Ascending aorta (tissue), 2 donors: ENCODE measurements around the gene COMMD9. TPM values are rescaled to one million over a fixed set of nuclear protein-coding genes. Genes with fewer than 3 reads are reported as not detected.

Source experiments
- DNase-seq, 2 donors: peaks; one replicate each; pipeline ENCODE4 v3.0.0-alpha.2; 2019; ENCODE audit warnings: low spot score in 2 of 2
- H3K27ac ChIP-seq, 2 donors: fragments of 200-600 bp; sonication (generic); one replicate each; pipeline ENCODE4 v1.5.1; 2016 to 2017; ENCODE audit warnings: mild to moderate bottlenecking in 1 of 2
- H3K27me3 ChIP-seq: fragments of 200-600 bp; sonication (generic); one replicate; pipeline ENCODE4 v1.5.1; 2017
- H3K36me3 ChIP-seq, 2 donors: fragments of 200-600 bp; sonication (generic); one replicate each; pipeline ENCODE4 v1.5.1; 2016
- H3K4me1 ChIP-seq, 2 donors: fragments of 200-600 bp; sonication (generic); one replicate each; pipeline ENCODE4 v1.5.1; 2016 to 2017; ENCODE audit warnings: mild to moderate bottlenecking in 1 of 2
- H3K4me3 ChIP-seq, 2 donors: fragments of 200-600 bp; sonication (generic); one replicate each; pipeline ENCODE4 v1.5.1; 2016 to 2017; ENCODE audit warnings: mild to moderate bottlenecking in 1 of 2
- H3K9me3 ChIP-seq, 2 donors: fragments of 200-600 bp; sonication (generic); one replicate each; pipeline ENCODE4 v1.5.1; 2016
- intact Hi-C: fragments of 100-400 bp; cut with DNase I; formaldehyde crosslinking; loops from one replicate; pipeline ENCODE4 v1.15.1; 2023
- total RNA-seq: library from RNA; depleted of rRNA; stranded (reverse); fragments of >200 nt; gene quantifications from one replicate; pipeline ENCODE4 v1.1.0, GENCODE V29; 2016
- TF ChIP-seq, protein P1 (sequence below), 3 experiments: fragments of 200-600 bp in 2 of 3; fragments of 450-650 bp in 1 of 3; sonication (generic) in 2 of 3; IDR thresholded peaks; one replicate each; pipeline ENCODE4 v1.5.1; 2016 to 2019; ENCODE audit warnings: antibody characterized with exemption in 3 of 3, mild to moderate bottlenecking in 1 of 3, moderate library complexity in 1 of 3

COMMD9 gene
- total RNA-seq, 1 donor from 2014 or later, result 69.2 TPM

GRCh38 chr11:36313750-36314433 lies 24.7 kb upstream of the COMMD9 start:
- Histone ChIP-seq H3K4me1 (no peaks in the 10 kb centered on the region), H3K36me3 (no peaks in the 10 kb centered on the region), H3K4me3 (no peak overlapping the region), H3K27me3 (no peaks in the 10 kb centered on the region), H3K27ac (no peak overlapping the region), H3K9me3 (no peaks in the 10 kb centered on the region)
- TF ChIP-seq, protein P1, sequence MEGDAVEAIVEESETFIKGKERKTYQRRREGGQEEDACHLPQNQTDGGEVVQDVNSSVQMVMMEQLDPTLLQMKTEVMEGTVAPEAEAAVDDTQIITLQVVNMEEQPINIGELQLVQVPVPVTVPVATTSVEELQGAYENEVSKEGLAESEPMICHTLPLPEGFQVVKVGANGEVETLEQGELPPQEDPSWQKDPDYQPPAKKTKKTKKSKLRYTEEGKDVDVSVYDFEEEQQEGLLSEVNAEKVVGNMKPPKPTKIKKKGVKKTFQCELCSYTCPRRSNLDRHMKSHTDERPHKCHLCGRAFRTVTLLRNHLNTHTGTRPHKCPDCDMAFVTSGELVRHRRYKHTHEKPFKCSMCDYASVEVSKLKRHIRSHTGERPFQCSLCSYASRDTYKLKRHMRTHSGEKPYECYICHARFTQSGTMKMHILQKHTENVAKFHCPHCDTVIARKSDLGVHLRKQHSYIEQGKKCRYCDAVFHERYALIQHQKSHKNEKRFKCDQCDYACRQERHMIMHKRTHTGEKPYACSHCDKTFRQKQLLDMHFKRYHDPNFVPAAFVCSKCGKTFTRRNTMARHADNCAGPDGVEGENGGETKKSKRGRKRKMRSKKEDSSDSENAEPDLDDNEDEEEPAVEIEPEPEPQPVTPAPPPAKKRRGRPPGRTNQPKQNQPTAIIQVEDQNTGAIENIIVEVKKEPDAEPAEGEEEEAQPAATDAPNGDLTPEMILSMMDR (IDR thresholded peaks at IDR 0.05), result no peak
- DNase-seq, result no peak
- intact Hi-C loops, result loop anchor here (5.0 kb wide), 1 partner anchor 88 kb away; no protein-coding TSS in a partner anchor

- H3K9me3 ChIP-seq, result no peaks in the 10 kb centered on the region
- H3K27me3 ChIP-seq, result no peaks in the 10 kb centered on the region
- no peaks in the 10 kb centered on the region for H3K4me1 ChIP-seq
- TF ChIP-seq, protein P1 (IDR thresholded peaks at IDR 0.05), result no peak
- H3K4me3 ChIP-seq, result no peak overlapping the region
- no peak overlapping the region for H3K27ac ChIP-seq
- intact Hi-C loops, result loop anchor here (5.0 kb wide), 1 partner anchor 89 kb away; no protein-coding TSS in a partner anchor
- no peak for DNase-seq
- H3K36me3 ChIP-seq, result no peaks in the 10 kb centered on the region
Measured at GRCh38 chr11:36312611-36313472, 23.6 kb upstream of the COMMD9 start.

- Histone ChIP-seq H3K4me1 (no peaks in the 10 kb centered on the region), H3K36me3 (no peaks in the 10 kb centered on the region), H3K27ac (no peak overlapping the region), H3K9me3 (no peaks in the 10 kb centered on the region), H3K4me3 (no peak overlapping the region), H3K27me3 (no peaks in the 10 kb centered on the region)
- TF ChIP-seq, protein P1 (IDR thresholded peaks at IDR 0.05), result no peak
- intact Hi-C loops, result loop anchor here (5.0 kb wide), 1 partner anchor 90 kb away; no protein-coding TSS in a partner anchor
- no peak for DNase-seq
Measured at GRCh38 chr11:36311926-36312595, 22.8 kb upstream of the COMMD9 start.

DNA sequence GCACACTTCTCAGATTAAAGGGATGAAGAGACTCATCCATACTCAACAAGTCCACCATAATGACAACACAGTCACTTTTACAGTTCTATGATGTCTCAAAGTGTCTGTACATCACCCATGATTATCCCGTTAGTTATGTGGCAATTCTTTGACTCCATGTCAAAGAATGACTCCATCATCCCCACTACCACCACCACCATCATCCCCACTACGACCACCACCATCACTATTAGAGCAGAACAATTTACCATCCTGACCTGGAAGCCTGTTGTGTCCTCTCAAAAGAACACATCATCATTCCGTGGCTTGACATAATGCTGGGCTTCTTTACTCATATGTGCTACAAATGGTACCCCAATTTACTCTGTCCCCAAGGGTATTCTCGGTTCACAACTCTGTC lies 20.6 kb upstream of the COMMD9 start:
- Histone ChIP-seq H3K27me3 (no peaks in the 10 kb centered on the region), H3K36me3 (no peaks in the 10 kb centered on the region), H3K4me3 (no peak overlapping the region), H3K9me3 (no peaks in the 10 kb centered on the region), H3K27ac (no peak overlapping the region), H3K4me1 (no peaks in the 10 kb centered on the region)
- DNase-seq, result no peak
- intact Hi-C loops, result loop anchor here (5.0 kb wide), 2 partner anchors 93 to 168 kb away; no protein-coding TSS in a partner anchor
- TF ChIP-seq, protein P1 (IDR thresholded peaks at IDR 0.05), result no peak

DNA sequence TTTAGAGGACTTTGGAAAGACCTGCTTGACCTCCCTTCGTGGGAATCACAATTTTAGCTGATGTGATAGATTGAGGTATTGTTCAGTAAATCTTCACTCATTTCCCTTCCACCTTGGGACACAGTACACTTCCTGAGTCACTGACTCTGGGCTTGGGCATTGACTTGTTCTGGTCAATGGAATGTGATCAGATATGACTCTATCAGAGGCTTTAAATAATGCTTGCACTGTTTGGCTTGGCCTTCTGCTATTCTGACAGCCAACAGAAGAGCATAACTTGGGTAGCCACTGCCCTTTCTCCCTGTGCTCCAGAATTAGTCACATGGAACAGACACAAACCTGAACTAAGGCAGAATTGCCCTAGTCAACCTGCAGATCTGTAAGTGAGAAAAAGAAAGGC lies 19.4 kb upstream of the COMMD9 start:
- H3K27ac ChIP-seq, result no peak overlapping the region
- H3K36me3 ChIP-seq, result no peaks in the 10 kb centered on the region
- intact Hi-C loops, result loop anchor here (5.0 kb wide), 1 partner anchor 169 kb away; no protein-coding TSS in a partner anchor
- TF ChIP-seq, protein P1 (IDR thresholded peaks at IDR 0.05), result no peak
- DNase-seq, result no peak
- H3K9me3 ChIP-seq, result no peaks in the 10 kb centered on the region
- H3K27me3 ChIP-seq, result no peaks in the 10 kb centered on the region
- no peak overlapping the region for H3K4me3 ChIP-seq
- no peaks in the 10 kb centered on the region for H3K4me1 ChIP-seq
